NOMO-1 treated with DMSO at 0.1 percent for 48 hours (cell line): ENCODE measurements around the gene TEKT3.

Source experiments
- DNase-seq: peaks from one replicate; lab custom pipeline; 2025; ENCODE audit not compliant: unreplicated experiment; lab: John Stamatoyannopoulos, UW

TEKT3 gene

GRCh38 chr17:15266325-15267125 is 74.9 kb downstream of the TEKT3 start:
- DNase-seq: no peak

GRCh38 chr17:15265131-15265530 is 76.3 kb downstream of the TEKT3 start, which contains the start of gene PMP22:
TSS of gene PMP22 (minus strand) at chr17:15265326. CDS start at chr17:15260727, 4,599 bp downstream.
- no peak for DNase-seq

- DNase-seq: no peak
Measured at GRCh38 chr17:15264542-15264941, 76.9 kb downstream of the TEKT3 start.

- no peak for DNase-seq
Measured at GRCh38 chr17:15263680-15264079, 77.7 kb downstream of the TEKT3 start.

GRCh38 chr17:15263206-15263579 is 78.2 kb downstream of the TEKT3 start:
- no peak for DNase-seq

GRCh38 chr17:15262291-15263205 is 78.8 kb downstream of the TEKT3 start:
- peak; percentile 50 for DNase-seq

GRCh38 chr17:15261802-15262290 is 79.6 kb downstream of the TEKT3 start:
- DNase-seq: no peak

GRCh38 chr17:15261258-15261801 is 80.1 kb downstream of the TEKT3 start:
- no peak for DNase-seq

GRCh38 chr17:15260376-15261257 is 80.8 kb downstream of the TEKT3 start:
- DNase-seq: peak; percentile 58

- no peak for DNase-seq
Measured at GRCh38 chr17:15257796-15258512, 83.4 kb downstream of the TEKT3 start.

GRCh38 chr17:15257258-15257788 is 84.1 kb downstream of the TEKT3 start:
- peak; percentile 44 for DNase-seq

GRCh38 chr17:15256689-15257088 is 84.7 kb downstream of the TEKT3 start:
- no peak for DNase-seq

- no peak for DNase-seq
Measured at GRCh38 chr17:15255713-15256454, 85.5 kb downstream of the TEKT3 start.
